ENCODE results near the gene SEMA5B. TPM values are rescaled to one million over a fixed set of nuclear protein-coding genes. Genes with fewer than 3 reads are reported as not detected.

The SEMA5B gene
- total and polyA plus RNA-seq, 9 of the 15 experiments (the other 6 are each of a cell fraction or from before 2014, with no cell fraction given): not detected

- TF ChIP-seq HDAC6 (IDR thresholded peaks at IDR 0.05; ENCODE audit: low read depth, low read length) (no peak), HOXB6 (CRISPR knock-in tag; IDR thresholded peaks at IDR 0.05; ENCODE audit: borderline replicate concordance) (no peak), HDAC2 (IDR thresholded peaks at IDR 0.05) (no peak), PKNOX1 (IDR thresholded peaks at IDR 0.05) (no peak), ZNF347 (CRISPR knock-in tag; IDR thresholded peaks at IDR 0.05; ENCODE audit: low read depth) (no peak), MAFF (IDR thresholded peaks at IDR 0.05; ENCODE audit: low read length) (no peak), NCOA2 (IDR thresholded peaks at IDR 0.05; ENCODE audit: partially characterized antibody in 2 of 2) (no peak)
- Histone ChIP-seq H3K4me2 (ENCODE audit: insufficient read depth, low read length) (no peak overlapping the region), H3K4me3 (no peak overlapping the region), H3K9me3 (replicated peaks; ENCODE audit: control insufficient read depth, insufficient read depth, low read depth, low read length) (no peaks in the 10 kb centered on the region), H3K9ac (ENCODE audit: insufficient read depth in 1 of 2, low read depth in 2 of 2, low read length in 2 of 2) (no peak overlapping the region), H4K20me1 (replicated peaks; ENCODE audit: control insufficient read depth, insufficient read depth, low read length) (peaks cover 6% of the 10 kb centered on the region; the same call in 1 of the 2 replicates), H3K36me3 (ENCODE audit: control insufficient read depth, insufficient read depth, low read length) (no peaks in the 10 kb centered on the region), H3K79me2 (ENCODE audit: control insufficient read depth, insufficient read depth, low read length) (no peaks in the 10 kb centered on the region), H3K27ac (ENCODE audit: extremely low read depth, low read depth, low read length) (no peak overlapping the region), H3K27me3 (ENCODE audit: control insufficient read depth in 2 of 2, insufficient read depth in 2 of 2, low read length in 2 of 2) (peaks cover 9 to 69% of the 10 kb centered on the region in 2 experiments; a peak in 4 of 5 replicates), H3K9me1 (ENCODE audit: control insufficient read depth, insufficient read depth, low read length) (no peaks in the 10 kb centered on the region), H2AFZ (ENCODE audit: low read depth, low read length) (no peak overlapping the region), H3K4me1 (replicated peaks in 1 of 2; ENCODE audit: control insufficient read depth in 2 of 2, insufficient read depth in 2 of 2, low read length in 2 of 2) (no peaks in the 10 kb centered on the region; a peak in 2 of 5 replicates)
- intact Hi-C loops (cut with micrococcal nuclease) (no loop called here), in situ Hi-C loops (cut with MboI) (no loop called here)
- DNase-seq (ENCODE audit: extremely low read depth in 1 of 4, low spot score in 3 of 4) (no peak), ATAC-seq (no peak), FAIRE-seq (no peak)
- 0% methylated on average over 4 of the region's 4 CpGs for WGBS (ENCODE audit: insufficient coverage, low coverage, missing lambda C conversion rate)
- CTCF ChIA-PET (ENCODE audit: low intra/inter-chr PET ratio): no interaction called here
- BruUV-seq (replicated peaks): no TSS peak
- POLR2A ChIA-PET: interaction anchor here (0.6 kb wide), 1 partner anchor 1549 kb away, joined by 3 read pairs; no protein-coding TSS in a partner anchor
These were observed 28.7 kb downstream of the SEMA5B start for GRCh38 chr3:122998856-122999255.

All from K562 (cell line).